ENCODE results near the gene NRXN3. TPM values are rescaled to one million over a fixed set of nuclear protein-coding genes. Genes with fewer than 3 reads are reported as not detected.

Gene NRXN3
- total and polyA plus RNA-seq, 2 experiments from 2014 or later, result 1.0 to 1.8 TPM

- TF ChIP-seq ETS1 (IDR thresholded peaks at IDR 0.05), result no peak
- TF ChIP-seq CREB1 (CRISPR knock-in tag; IDR thresholded peaks at IDR 0.05; ENCODE audit: low read depth), result no peak
- no peak for TF ChIP-seq STAT1 (IDR thresholded peaks at IDR 0.05; ENCODE audit: unreplicated experiment)
- TF ChIP-seq POLR2AphosphoS5 (IDR thresholded peaks at IDR 0.05; ENCODE audit: low read depth), result no peak
- no peak for TF ChIP-seq EZH2phosphoT487 (IDR thresholded peaks at IDR 0.05; ENCODE audit: unreplicated experiment)
- TF ChIP-seq NANOG (IDR thresholded peaks at IDR 0.05; ENCODE audit: borderline replicate concordance), result no peak
- TF ChIP-seq JUNB (IDR thresholded peaks at IDR 0.05; ENCODE audit: unreplicated experiment), result no peak
- no peak for TF ChIP-seq ZNF331 (CRISPR knock-in tag; IDR thresholded peaks at IDR 0.05; ENCODE audit: low read depth)
These were observed 1656.2 kb downstream of the NRXN3 start (continued) for GRCh38 chr14:79826362-79826761.

GRCh38 chr14:79829405-79830166 is 1659.4 kb downstream of the NRXN3 start:
- Mint-ChIP-seq H3K4me3 (no peak overlapping the region), H3K27ac (no peak overlapping the region; the same call in none of the 2 replicates), H3K4me1 (peaks cover 2% of the 10 kb centered on the region; the same call in 2 of the 3 replicates), H3K36me3 (ENCODE audit: low read depth) (no peaks in the 10 kb centered on the region), H3K27me3 (ENCODE audit: insufficient read depth, low read depth, poor library complexity) (no peaks in the 10 kb centered on the region), H3K9me3 (no peaks in the 10 kb centered on the region)
- Histone ChIP-seq H3F3A (replicated peaks; ENCODE audit: low read depth) (no peaks in the 10 kb centered on the region), H3K4me3 (no peak overlapping the region), H3K9me2 (ENCODE audit: insufficient read depth) (no peaks in the 10 kb centered on the region), H2AFZ (no peak overlapping the region), H4K20me1 (replicated peaks; ENCODE audit: insufficient read depth) (no peaks in the 10 kb centered on the region), H3K27me3 (ENCODE audit: insufficient read depth) (no peaks in the 10 kb centered on the region), H3K36me3 (ENCODE audit: insufficient read depth) (no peaks in the 10 kb centered on the region), H3K4me1 (ENCODE audit: insufficient read depth) (no peaks in the 10 kb centered on the region), H3K27ac (ENCODE audit: low read depth) (no peak overlapping the region), H3K79me2 (replicated peaks; ENCODE audit: insufficient read depth) (no peaks in the 10 kb centered on the region), H3K4me2 (no peak overlapping the region)
- DNase-seq (ENCODE audit: low spot score), result no peak
- no peak for ATAC-seq
- no peak for TF ChIP-seq ZNF114 (CRISPR knock-in tag; IDR thresholded peaks at IDR 0.05)
- TF ChIP-seq STAT1 (IDR thresholded peaks at IDR 0.05; ENCODE audit: unreplicated experiment), result no peak
- TF ChIP-seq CTCF (conservative IDR thresholded peaks at IDR 0.05; ENCODE audit: low read depth in 2 of 2), result no peak
- no peak for TF ChIP-seq CREB1 (CRISPR knock-in tag; IDR thresholded peaks at IDR 0.05; ENCODE audit: low read depth)
- no peak for TF ChIP-seq ZNF331 (CRISPR knock-in tag; IDR thresholded peaks at IDR 0.05; ENCODE audit: low read depth)
- TF ChIP-seq EZH2phosphoT487 (IDR thresholded peaks at IDR 0.05; ENCODE audit: unreplicated experiment), result no peak
- no peak for TF ChIP-seq POLR2AphosphoS5 (IDR thresholded peaks at IDR 0.05; ENCODE audit: low read depth)
- no peak for TF ChIP-seq EZH2 (IDR thresholded peaks at IDR 0.05; ENCODE audit: low read depth, unreplicated experiment)
- TF ChIP-seq ZNF462 (CRISPR knock-in tag; IDR thresholded peaks at IDR 0.05), result no peak
- TF ChIP-seq JUNB (IDR thresholded peaks at IDR 0.05; ENCODE audit: unreplicated experiment), result no peak

All from GM23338 (cell line).